IMR-90 (cell line): ENCODE data around the gene PJA1. TPM values are rescaled to one million over a fixed set of nuclear protein-coding genes. Genes with fewer than 3 reads are reported as not detected.

Experiments used
- ATAC-seq: fragments of 200-7000 bp; cut with Tn5 transposase; 2 replicates; pipeline ENCODE4 v1.9.1; 2020; ENCODE audit warnings: low read depth, mild to moderate bottlenecking, moderate library complexity
- BruUV-seq: library from RNA; stranded (reverse); fragments of 400-500 nt; replicated peaks from 2 replicates; lab custom pipeline; 2021; lab: Mats Ljungman, UMichigan
- CTCF ChIA-PET: fragments of 300-600 bp; formaldehyde crosslinking; extraction: SDS; loops from one replicate; lab custom pipeline; 2021; ENCODE audit warnings: antibody characterized with exemption; lab: Yijun Ruan, JAX
- POLR2A ChIA-PET: fragments of 300-600 bp; sonication (Branson Sonifier 250); formaldehyde crosslinking; loops from one replicate; lab custom pipeline; 2022; ENCODE audit warnings: antibody characterized with exemption; ENCODE audit not compliant: unreplicated experiment; lab: Charles Lee
- DNase-seq: peaks from one replicate; pipeline ENCODE4 v3.0.0; 2013
- H2AFZ ChIP-seq: replicated peaks from 2 replicates; pipeline ENCODE3; 2013; ENCODE audit warnings: low read length, mild to moderate bottlenecking; ENCODE audit not compliant: poor library complexity
- H2AK5ac ChIP-seq: 2 replicates; pipeline ENCODE4 v1.6.1; 2013; ENCODE audit warnings: low read depth, low read length, inconsistent platforms
- H2AK9ac ChIP-seq: replicated peaks from 2 replicates; pipeline ENCODE3; 2013; ENCODE audit warnings: mild to moderate bottlenecking, low read depth, low read length, moderate library complexity; ENCODE audit not compliant: poor library complexity
- H2BK120ac ChIP-seq: 2 replicates; pipeline ENCODE4 v1.6.1; 2013; ENCODE audit warnings: low read depth, low read length, inconsistent platforms
- H2BK15ac ChIP-seq: 3 replicates; pipeline ENCODE4 v1.6.1; 2013; ENCODE audit warnings: low read depth, low read length, inconsistent platforms
- H2BK20ac ChIP-seq: 2 replicates; pipeline ENCODE4 v1.6.1; 2013; ENCODE audit warnings: low read depth, mild to moderate bottlenecking, inconsistent platforms, low read length, moderate library complexity
- H2BK5ac ChIP-seq: 2 replicates; pipeline ENCODE4 v1.6.1; 2013; ENCODE audit warnings: mild to moderate bottlenecking, low read depth, low read length, inconsistent platforms; ENCODE audit not compliant: poor library complexity, severe bottlenecking
- H3K14ac ChIP-seq: replicated peaks from 2 replicates; pipeline ENCODE4 v1.6.1; 2013; ENCODE audit warnings: low read depth, low read length, inconsistent platforms
- H3K18ac ChIP-seq: 2 replicates; pipeline ENCODE4 v1.6.1; 2013; ENCODE audit warnings: low read depth, low read length, control low read depth
- H3K23ac ChIP-seq: 2 replicates; pipeline ENCODE4 v1.6.1; 2013; ENCODE audit warnings: low read depth, low read length, inconsistent platforms
- H3K27ac ChIP-seq: 2 replicates; pipeline ENCODE4 v1.5.1; 2013; ENCODE audit warnings: mild to moderate bottlenecking, control low read depth, low read length; ENCODE audit not compliant: insufficient read depth
- H3K27me3 ChIP-seq: 2 replicates; pipeline ENCODE4 v1.6.1; 2013; ENCODE audit warnings: low read length; ENCODE audit not compliant: control insufficient read depth, insufficient read depth
- H3K36me3 ChIP-seq: 2 replicates; pipeline ENCODE4 v1.6.1; 2013; ENCODE audit warnings: low read length, mixed read lengths; ENCODE audit not compliant: control insufficient read depth, insufficient read depth
- H3K4ac ChIP-seq: 2 replicates; pipeline ENCODE4 v1.6.1; 2013; ENCODE audit warnings: low read depth, low read length, inconsistent platforms
- H3K4me1 ChIP-seq: 2 replicates; pipeline ENCODE4 v1.6.1; 2013; ENCODE audit warnings: low read length, mixed read lengths; ENCODE audit not compliant: control insufficient read depth, insufficient read depth
- H3K4me2 ChIP-seq: 2 replicates; pipeline ENCODE4 v1.6.1; 2013; ENCODE audit warnings: low read depth, mild to moderate bottlenecking, control low read depth, low read length, moderate library complexity
- H3K4me3 ChIP-seq: 2 replicates; pipeline ENCODE4 v1.5.1; 2013; ENCODE audit warnings: low read depth, mild to moderate bottlenecking, control low read depth, low read length, moderate library complexity; ENCODE audit not compliant: insufficient read depth
- H3K56ac ChIP-seq: 2 replicates; pipeline ENCODE4 v1.6.1; 2013; ENCODE audit warnings: low read length, inconsistent platforms; ENCODE audit not compliant: insufficient read depth; ENCODE audit errors: extremely low read depth
- H3K79me1 ChIP-seq, 2 experiments: 2 replicates each; pipeline ENCODE4 v1.6.1; 2013; ENCODE audit warnings: low read length in 2 of 2, inconsistent platforms in 1 of 2, low read depth in 1 of 2
- H3K9ac ChIP-seq: 2 replicates; pipeline ENCODE4 v1.6.1; 2013; ENCODE audit warnings: low read depth, low read length, control low read depth
- H3K9me1 ChIP-seq: 2 replicates; pipeline ENCODE4 v1.6.1; 2013; ENCODE audit warnings: low read length, inconsistent platforms; ENCODE audit not compliant: insufficient read depth
- H3K9me3 ChIP-seq: 2 replicates; pipeline ENCODE4 v1.6.1; 2013; ENCODE audit warnings: low read length; ENCODE audit not compliant: control insufficient read depth, insufficient read depth
- H4K20me1 ChIP-seq: 2 replicates; pipeline ENCODE4 v1.6.1; 2013; ENCODE audit warnings: low read length, inconsistent platforms; ENCODE audit not compliant: insufficient read depth
- H4K5ac ChIP-seq: 2 replicates; pipeline ENCODE4 v1.6.1; 2013; ENCODE audit warnings: mild to moderate bottlenecking, low read depth, low read length, control low read depth
- H4K8ac ChIP-seq, 2 experiments: 2 replicates each; pipeline ENCODE4 v1.6.1; 2013; ENCODE audit warnings: low read depth in 2 of 2, low read length in 2 of 2, control low read depth in 1 of 2, inconsistent platforms in 1 of 2
- H4K91ac ChIP-seq: 2 replicates; pipeline ENCODE4 v1.6.1; 2013; ENCODE audit warnings: low read depth, low read length, inconsistent platforms; ENCODE audit not compliant: insufficient read depth
- BHLHE40 ChIP-seq: fragments of 150-350 bp; IDR thresholded peaks from 2 replicates; pipeline ENCODE4 v1.6.1; 2016; ENCODE audit warnings: mild to moderate bottlenecking, low read depth, low read length
- FOS ChIP-seq: fragments of 150-350 bp; IDR thresholded peaks from 2 replicates; pipeline ENCODE4 v1.6.1; 2016; ENCODE audit warnings: low read depth, low read length
- MAFK ChIP-seq: IDR thresholded peaks from 2 replicates; pipeline ENCODE4 v1.6.1; 2012; ENCODE audit warnings: low read depth, low read length, improper control_type of control experiment
- RAD21 ChIP-seq: IDR thresholded peaks from 2 replicates; pipeline ENCODE4 v1.6.1; 2012; ENCODE audit warnings: low read length, improper control_type of control experiment
- RFX5 ChIP-seq: IDR thresholded peaks from 2 replicates; pipeline ENCODE4 v1.8.0; 2012; ENCODE audit warnings: low read depth, mild to moderate bottlenecking, low read length, moderate library complexity
- WGBS, 2 experiments: methylation state at CpG; one replicate each; pipeline versions ENCODE4 v1.1.5 to v1.1.7; 2013; ENCODE audit warnings: missing lambda C conversion rate in 2 of 2; ENCODE audit not compliant: insufficient read length in 1 of 2; ENCODE audit errors: extremely low coverage in 2 of 2; 5-methylcytosine and 5-hydroxymethylcytosine counted together
- dilution Hi-C: fragments of 300-500 bp; cut with HindIII; formaldehyde crosslinking; loops from one replicate; pipeline ENCODE4 v1.14.3; 2018; ENCODE audit warnings: low sequenced_read_pairs; ENCODE audit not compliant: unreplicated experiment
- in situ Hi-C: fragments of 300-500 bp; cut with MboI; formaldehyde crosslinking; loops from 3 replicates; pipeline ENCODE4 v1.14.3; 2019; ENCODE audit warnings: low sequenced_read_pairs, inconsistent platforms, mixed read lengths
- intact Hi-C: fragments of 100-400 bp; cut with micrococcal nuclease; formaldehyde crosslinking; loops from 2 replicates; pipeline ENCODE4 v1.10.0; 2022
- polyA plus RNA-seq, 3 experiments: library from polyadenylated mRNA; depleted of rRNA; stranded (reverse); fragments of >200 nt; gene quantifications; 2 replicates each; pipeline ENCODE4 v1.2.3, GENCODE V29; 2012; ENCODE audit warnings: low replicate concordance in 1 of 3
- total RNA-seq: library from RNA; depleted of rRNA; stranded (reverse); fragments of >200 nt; gene quantifications from 2 replicates; pipeline ENCODE4 v1.2.3, GENCODE V29; 2012
- TF ChIP-seq, protein P1 (sequence below): fragments of 150-350 bp; IDR thresholded peaks from 2 replicates; pipeline ENCODE4 v1.6.1; 2016; ENCODE audit warnings: low read depth, mild to moderate bottlenecking, low read length, moderate library complexity, borderline replicate concordance

The PJA1 gene
- total and polyA plus RNA-seq, 2 of the 4 experiments (the other 2 are of a cell fraction): 15.1 to 24.4 TPM

DNA sequence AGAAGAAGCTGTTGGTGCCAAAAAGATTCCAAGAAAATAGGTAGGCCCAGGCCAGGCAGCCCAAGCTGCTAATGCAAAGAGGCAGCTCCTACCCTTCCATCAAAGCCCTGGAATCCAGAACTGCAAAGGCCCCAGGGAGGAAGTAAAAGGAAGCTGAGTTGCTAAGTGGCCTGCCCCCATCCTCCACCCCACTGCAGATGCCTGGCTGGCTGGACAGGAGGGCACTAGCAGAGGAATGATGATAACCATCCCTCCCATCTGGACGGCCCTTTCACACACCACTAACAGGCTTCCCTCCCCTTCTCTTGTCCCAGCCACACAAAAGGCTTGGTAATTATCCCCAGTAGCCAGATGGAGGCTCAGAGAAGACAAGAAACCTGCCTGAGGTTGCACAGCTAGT lies 32.4 kb upstream of the PJA1 start:
- H3K36me3 ChIP-seq: no peaks in the 10 kb centered on the region
- H2AK9ac ChIP-seq: no peak overlapping the region
- no peak overlapping the region for H3K27ac ChIP-seq
- intact Hi-C loops: no loop called here
- H4K5ac ChIP-seq: no peak overlapping the region
- no peak overlapping the region for H3K4me2 ChIP-seq
- H2BK120ac ChIP-seq: no peak overlapping the region
- no peak overlapping the region for H2BK15ac ChIP-seq
- DNase-seq (no peak), ATAC-seq (no peak)
- H4K20me1 ChIP-seq: no peaks in the 10 kb centered on the region; the same call in 1 of the 2 replicates
- in situ Hi-C loops: no loop called here
- no peak overlapping the region for H3K56ac ChIP-seq
- POLR2A ChIA-PET: interaction anchor here (0.5 kb wide), 1 partner anchor 114 kb away, joined by 5 read pairs; no protein-coding TSS in a partner anchor
- TF ChIP-seq, protein P1, sequence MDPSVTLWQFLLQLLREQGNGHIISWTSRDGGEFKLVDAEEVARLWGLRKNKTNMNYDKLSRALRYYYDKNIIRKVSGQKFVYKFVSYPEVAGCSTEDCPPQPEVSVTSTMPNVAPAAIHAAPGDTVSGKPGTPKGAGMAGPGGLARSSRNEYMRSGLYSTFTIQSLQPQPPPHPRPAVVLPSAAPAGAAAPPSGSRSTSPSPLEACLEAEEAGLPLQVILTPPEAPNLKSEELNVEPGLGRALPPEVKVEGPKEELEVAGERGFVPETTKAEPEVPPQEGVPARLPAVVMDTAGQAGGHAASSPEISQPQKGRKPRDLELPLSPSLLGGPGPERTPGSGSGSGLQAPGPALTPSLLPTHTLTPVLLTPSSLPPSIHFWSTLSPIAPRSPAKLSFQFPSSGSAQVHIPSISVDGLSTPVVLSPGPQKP: no peak
- no peak for TF ChIP-seq RFX5
- no peak for TF ChIP-seq RAD21
- no peak for TF ChIP-seq FOS
- TF ChIP-seq MAFK: no peak
- no peak for TF ChIP-seq BHLHE40
- no peak overlapping the region for H4K8ac ChIP-seq
- H2BK20ac ChIP-seq: no peak overlapping the region
- H3K23ac ChIP-seq: no peak overlapping the region
- H3K14ac ChIP-seq: no peak overlapping the region
- no peaks in the 10 kb centered on the region for H3K79me1 ChIP-seq
- H3K4me3 ChIP-seq: no peak overlapping the region
- no peak overlapping the region for H4K91ac ChIP-seq
- H3K27me3 ChIP-seq: peaks cover 57% of the 10 kb centered on the region
- no peaks in the 10 kb centered on the region for H3K9me3 ChIP-seq
- BruUV-seq: no TSS peak
- H2BK5ac ChIP-seq: no peak overlapping the region
- no peaks in the 10 kb centered on the region for H3K4me1 ChIP-seq
- H3K18ac ChIP-seq: no peak overlapping the region
- H2AK5ac ChIP-seq: no peak overlapping the region
- dilution Hi-C loops: no loop called here
- H2AFZ ChIP-seq: no peak overlapping the region
- H3K4ac ChIP-seq: no peak overlapping the region
- WGBS, 2 experiments: no CpG with 5 or more reads among the region's 1 CpG
- no peaks in the 10 kb centered on the region for H3K9me1 ChIP-seq
- CTCF ChIA-PET: no interaction called here
- H3K9ac ChIP-seq: no peak overlapping the region
